ENCODE results near the gene LGALS3BP.

DNA sequence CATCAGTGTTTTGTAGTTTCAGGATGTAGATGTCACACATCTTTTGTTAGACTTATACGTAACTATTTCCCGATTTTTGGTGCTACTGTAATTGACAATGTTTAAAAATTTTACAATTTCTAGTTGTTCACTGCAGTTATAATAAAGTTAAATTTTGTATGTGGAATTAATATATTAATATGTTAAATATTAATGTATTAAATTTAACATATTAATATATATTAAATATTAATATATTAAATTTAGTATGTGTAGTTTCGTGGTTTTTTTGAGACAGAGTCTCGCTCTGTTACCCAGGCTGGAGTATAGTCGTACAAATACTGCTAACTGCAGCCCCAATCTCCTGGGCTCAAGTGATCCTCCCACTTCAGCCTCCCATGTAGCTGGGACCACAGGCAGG, 5.7 kb upstream of the LGALS3BP start:
- TF ChIP-seq TAF1 (IDR thresholded peaks at IDR 0.05; ENCODE audit: low read depth, low read length) (no peak), POLR2A (IDR thresholded peaks at IDR 0.05; ENCODE audit: low read depth, low read length) (no peak)

All from GM12891 (cell line).